Keratinocyte (primary cell): ENCODE data around the gene ZBTB40.

Experiments
- EZH2 ChIP-seq: IDR thresholded peaks from one replicate; pipeline ENCODE4 v1.6.1; 2012; ENCODE audit warnings: inconsistent platforms, mild to moderate bottlenecking, low read length, moderate library complexity
- TF ChIP-seq, protein P1 (sequence below), 3 experiments: IDR thresholded peaks in 1 of 3; conservative IDR thresholded peaks in 1 of 3; optimal IDR thresholded peaks in 1 of 3; 2 replicates in 2 of 3; 3 replicates in 1 of 3; pipeline versions ENCODE3 to v1.5.1; 2011; ENCODE audit warnings: low read length in 3 of 3, mild to moderate bottlenecking in 3 of 3, moderate library complexity in 2 of 3, control low read depth in 1 of 3, inconsistent platforms in 1 of 3; ENCODE audit not compliant: insufficient read depth in 2 of 3; ENCODE audit errors: extremely low read depth in 1 of 3

GRCh38 chr1:22412932-22413727, 38.5 kb upstream of the ZBTB40 start:
- TF ChIP-seq, protein P1, sequence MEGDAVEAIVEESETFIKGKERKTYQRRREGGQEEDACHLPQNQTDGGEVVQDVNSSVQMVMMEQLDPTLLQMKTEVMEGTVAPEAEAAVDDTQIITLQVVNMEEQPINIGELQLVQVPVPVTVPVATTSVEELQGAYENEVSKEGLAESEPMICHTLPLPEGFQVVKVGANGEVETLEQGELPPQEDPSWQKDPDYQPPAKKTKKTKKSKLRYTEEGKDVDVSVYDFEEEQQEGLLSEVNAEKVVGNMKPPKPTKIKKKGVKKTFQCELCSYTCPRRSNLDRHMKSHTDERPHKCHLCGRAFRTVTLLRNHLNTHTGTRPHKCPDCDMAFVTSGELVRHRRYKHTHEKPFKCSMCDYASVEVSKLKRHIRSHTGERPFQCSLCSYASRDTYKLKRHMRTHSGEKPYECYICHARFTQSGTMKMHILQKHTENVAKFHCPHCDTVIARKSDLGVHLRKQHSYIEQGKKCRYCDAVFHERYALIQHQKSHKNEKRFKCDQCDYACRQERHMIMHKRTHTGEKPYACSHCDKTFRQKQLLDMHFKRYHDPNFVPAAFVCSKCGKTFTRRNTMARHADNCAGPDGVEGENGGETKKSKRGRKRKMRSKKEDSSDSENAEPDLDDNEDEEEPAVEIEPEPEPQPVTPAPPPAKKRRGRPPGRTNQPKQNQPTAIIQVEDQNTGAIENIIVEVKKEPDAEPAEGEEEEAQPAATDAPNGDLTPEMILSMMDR (optimal IDR thresholded peaks at IDR 0.05 in 1 of 3, IDR thresholded peaks at IDR 0.05 in 1 of 3, conservative IDR thresholded peaks at IDR 0.05 in 1 of 3; ENCODE audit: extremely low read depth in 1 of 3, insufficient read depth in 2 of 3, low read length in 3 of 3): no peak
- TF ChIP-seq EZH2: no peak
